Measurements from ENCODE around the gene SCGB1A1. TPM values are rescaled to one million over a fixed set of nuclear protein-coding genes. Genes with fewer than 3 reads are reported as not detected.

Gene SCGB1A1
- total RNA-seq, 1 experiment from 2014 or later = not detected

DNA sequence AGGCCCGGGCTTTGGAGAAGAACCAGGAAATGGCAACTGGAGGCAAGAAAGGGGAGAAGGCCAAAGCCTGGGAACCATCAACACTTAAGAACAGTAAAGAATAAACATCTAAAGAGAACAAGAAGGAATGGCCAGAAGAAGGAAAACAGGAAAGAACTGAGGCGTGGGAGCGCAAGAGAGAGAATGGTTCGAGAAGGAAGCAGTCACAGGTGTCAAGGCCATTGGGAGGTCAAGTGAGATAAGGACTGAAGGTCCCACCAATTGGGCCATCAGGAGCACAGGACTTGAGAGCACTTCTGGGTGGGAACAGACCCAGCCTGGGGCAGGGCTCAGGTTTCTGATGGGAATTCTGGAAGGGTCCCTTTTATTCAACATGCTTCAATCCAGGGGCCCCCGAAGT is 697 bp upstream of the SCGB1A1 start:
- TF ChIP-seq, protein P1, sequence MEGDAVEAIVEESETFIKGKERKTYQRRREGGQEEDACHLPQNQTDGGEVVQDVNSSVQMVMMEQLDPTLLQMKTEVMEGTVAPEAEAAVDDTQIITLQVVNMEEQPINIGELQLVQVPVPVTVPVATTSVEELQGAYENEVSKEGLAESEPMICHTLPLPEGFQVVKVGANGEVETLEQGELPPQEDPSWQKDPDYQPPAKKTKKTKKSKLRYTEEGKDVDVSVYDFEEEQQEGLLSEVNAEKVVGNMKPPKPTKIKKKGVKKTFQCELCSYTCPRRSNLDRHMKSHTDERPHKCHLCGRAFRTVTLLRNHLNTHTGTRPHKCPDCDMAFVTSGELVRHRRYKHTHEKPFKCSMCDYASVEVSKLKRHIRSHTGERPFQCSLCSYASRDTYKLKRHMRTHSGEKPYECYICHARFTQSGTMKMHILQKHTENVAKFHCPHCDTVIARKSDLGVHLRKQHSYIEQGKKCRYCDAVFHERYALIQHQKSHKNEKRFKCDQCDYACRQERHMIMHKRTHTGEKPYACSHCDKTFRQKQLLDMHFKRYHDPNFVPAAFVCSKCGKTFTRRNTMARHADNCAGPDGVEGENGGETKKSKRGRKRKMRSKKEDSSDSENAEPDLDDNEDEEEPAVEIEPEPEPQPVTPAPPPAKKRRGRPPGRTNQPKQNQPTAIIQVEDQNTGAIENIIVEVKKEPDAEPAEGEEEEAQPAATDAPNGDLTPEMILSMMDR (IDR thresholded peaks at IDR 0.05; ENCODE audit: unreplicated experiment) = no peak
- CTCF ChIA-PET = interaction anchor here (1.0 kb wide), 1 partner anchor 16 kb away, joined by 3 read pairs; no protein-coding TSS in a partner anchor
- DNase-seq = no peak

DNA sequence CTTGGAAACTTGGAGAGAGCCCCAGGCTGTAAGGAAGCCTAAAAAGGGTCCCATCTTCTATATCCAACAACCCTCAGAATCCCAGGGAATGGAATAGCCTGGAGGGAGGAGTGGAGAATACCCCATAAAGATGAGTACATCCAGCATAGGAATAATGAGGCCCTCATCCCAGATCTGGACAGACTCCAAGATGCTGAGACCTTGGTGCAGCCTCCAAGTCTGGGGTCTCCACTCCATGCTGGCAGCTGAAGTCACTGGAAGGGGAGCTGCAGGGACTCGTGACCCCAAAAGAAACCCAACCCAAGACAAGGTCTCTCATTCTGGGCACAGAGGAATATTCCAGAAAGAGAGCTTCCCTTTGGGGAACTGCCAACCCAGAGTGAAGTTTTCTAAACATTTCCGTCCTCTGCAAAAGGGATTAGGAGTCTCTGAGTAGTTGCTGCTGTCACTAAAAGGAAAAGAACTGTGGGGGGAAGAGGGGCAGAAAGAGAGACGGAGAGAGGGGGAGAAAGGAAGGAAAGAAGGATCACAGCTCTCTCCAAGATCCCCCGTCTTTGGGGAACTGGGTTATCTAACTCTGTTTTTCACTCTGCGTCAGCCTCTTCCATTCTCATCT is 589 bp downstream of the SCGB1A1 start:
- CTCF ChIA-PET = interaction anchor here (0.5 to 1.0 kb wide), 2 partner anchors 15 to 17 kb away, joined by 3 to 4 read pairs; no protein-coding TSS in a partner anchor
- TF ChIP-seq, protein P1 (IDR thresholded peaks at IDR 0.05; ENCODE audit: unreplicated experiment) = no peak
- no peak for DNase-seq
- Mint-ChIP-seq H3K4me1 (ENCODE audit: low read depth, unreplicated experiment) (no peaks in the 10 kb centered on the region), H3K9me3 (ENCODE audit: low read depth, unreplicated experiment) (no peaks in the 10 kb centered on the region), H3K27ac (ENCODE audit: unreplicated experiment) (no peak overlapping the region), H3K4me3 (ENCODE audit: low read depth, unreplicated experiment) (no peak overlapping the region), H3K27me3 (ENCODE audit: unreplicated experiment) (peaks cover 23% of the 10 kb centered on the region), H3K36me3 (ENCODE audit: insufficient read depth, unreplicated experiment) (peaks cover 2% of the 10 kb centered on the region)
- intact Hi-C loops (cut with micrococcal nuclease; ENCODE audit: unreplicated experiment) = no loop called here
- BruUV-seq (replicated peaks) = no TSS peak

More for the DNA sequence above, 697 bp upstream of the SCGB1A1 start:
- no peaks in the 10 kb centered on the region for H3K4me1 Mint-ChIP-seq (ENCODE audit: low read depth, unreplicated experiment)
- no peak overlapping the region for H3K27ac Mint-ChIP-seq (ENCODE audit: unreplicated experiment)
- no peaks in the 10 kb centered on the region for H3K36me3 Mint-ChIP-seq (ENCODE audit: insufficient read depth, unreplicated experiment)
- no TSS peak for BruUV-seq (replicated peaks)
- H3K4me3 Mint-ChIP-seq (ENCODE audit: low read depth, unreplicated experiment) = no peak overlapping the region
- peaks cover 10% of the 10 kb centered on the region for H3K27me3 Mint-ChIP-seq (ENCODE audit: unreplicated experiment)
- intact Hi-C loops (cut with micrococcal nuclease; ENCODE audit: unreplicated experiment) = no loop called here
- H3K9me3 Mint-ChIP-seq (ENCODE audit: low read depth, unreplicated experiment) = no peaks in the 10 kb centered on the region

DNA sequence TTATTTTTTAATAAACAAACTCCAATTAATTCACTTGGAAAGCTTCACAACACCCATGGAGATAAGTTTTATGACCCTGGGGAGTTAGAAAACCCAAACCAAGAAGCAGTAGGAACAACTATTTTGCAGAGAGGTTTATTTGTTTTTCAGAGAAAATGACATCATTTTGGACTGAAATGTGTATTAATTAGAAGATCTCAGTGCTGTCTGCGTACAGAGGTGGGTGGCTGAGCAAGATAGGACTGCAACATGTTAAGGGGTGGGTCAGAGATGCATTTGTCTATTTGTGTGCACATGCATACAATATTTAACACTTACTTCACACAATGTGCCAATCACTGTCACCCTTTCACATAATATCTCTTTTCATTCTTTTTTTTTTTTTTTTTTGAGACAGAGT is 1.1 kb downstream of the SCGB1A1 start:
- CTCF ChIA-PET = no interaction called here
- Mint-ChIP-seq H3K27me3 (ENCODE audit: unreplicated experiment) (peaks cover 29% of the 10 kb centered on the region), H3K27ac (ENCODE audit: unreplicated experiment) (no peak overlapping the region), H3K36me3 (ENCODE audit: insufficient read depth, unreplicated experiment) (peaks cover 7% of the 10 kb centered on the region), H3K4me3 (ENCODE audit: low read depth, unreplicated experiment) (no peak overlapping the region), H3K9me3 (ENCODE audit: low read depth, unreplicated experiment) (no peaks in the 10 kb centered on the region), H3K4me1 (ENCODE audit: low read depth, unreplicated experiment) (no peaks in the 10 kb centered on the region)
- BruUV-seq (replicated peaks) = no TSS peak
- TF ChIP-seq, protein P1 (IDR thresholded peaks at IDR 0.05; ENCODE audit: unreplicated experiment) = no peak
- intact Hi-C loops (cut with micrococcal nuclease; ENCODE audit: unreplicated experiment) = loop anchor here (5.0 kb wide), 1 partner anchor 142 kb away; no protein-coding TSS in a partner anchor
- DNase-seq = no peak

DNA sequence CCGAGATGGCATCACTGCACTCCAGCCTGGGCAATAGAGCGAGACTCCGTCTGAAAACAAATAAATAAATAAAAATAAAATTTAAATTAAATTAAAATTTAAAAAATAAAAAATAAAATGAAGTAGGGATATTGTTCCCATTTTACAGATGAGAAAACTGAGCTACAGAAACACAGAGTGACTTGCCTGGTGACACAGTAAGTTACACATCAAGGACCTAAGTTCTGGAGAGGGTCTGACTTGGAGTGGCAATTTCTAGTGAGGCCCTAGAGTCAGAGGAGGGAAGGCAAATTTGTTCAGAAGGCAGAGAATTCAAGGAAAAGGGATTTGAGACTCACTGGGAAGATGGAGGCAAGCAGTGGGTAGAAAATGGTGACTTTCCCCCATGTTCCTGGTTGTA is 2.0 kb downstream of the SCGB1A1 start:
- no TSS peak for BruUV-seq (replicated peaks)
- DNase-seq = no peak
- H3K4me3 Mint-ChIP-seq (ENCODE audit: low read depth, unreplicated experiment) = no peak overlapping the region
- TF ChIP-seq, protein P1 (IDR thresholded peaks at IDR 0.05; ENCODE audit: unreplicated experiment) = no peak
- H3K27ac Mint-ChIP-seq (ENCODE audit: unreplicated experiment) = no peak overlapping the region
- no peaks in the 10 kb centered on the region for H3K9me3 Mint-ChIP-seq (ENCODE audit: low read depth, unreplicated experiment)
- peaks cover 30% of the 10 kb centered on the region for H3K27me3 Mint-ChIP-seq (ENCODE audit: unreplicated experiment)
- CTCF ChIA-PET = interaction anchor here (1.2 to 2.7 kb wide), 2 partner anchors 122 to 140 kb away, joined by 3 to 9 read pairs; no protein-coding TSS in a partner anchor
- peaks cover under 1% of the 10 kb centered on the region for H3K4me1 Mint-ChIP-seq (ENCODE audit: low read depth, unreplicated experiment)
- peaks cover 8% of the 10 kb centered on the region for H3K36me3 Mint-ChIP-seq (ENCODE audit: insufficient read depth, unreplicated experiment)
- intact Hi-C loops (cut with micrococcal nuclease; ENCODE audit: unreplicated experiment) = loop anchor here (5.0 kb wide), 1 partner anchor 141 kb away; no protein-coding TSS in a partner anchor

Data from Calu3 (cell line).